Body of pancreas (tissue), 4 donors: ENCODE results near the gene YKT6. TPM values are rescaled to one million over a fixed set of nuclear protein-coding genes. Genes with fewer than 3 reads are reported as not detected.
"Not testable (repeated sequence)": the region's sequence is repeated elsewhere in the genome, so short reads cannot be mapped to it uniquely, and the experiment has no call there.

ENCODE experiments used
- ATAC-seq: fragments of 150-250 bp; one replicate; pipeline ENCODE4 v1.9.1; 2016
- DNase-seq, 4 donors: peaks; one replicate each; pipeline ENCODE4 v3.0.0-alpha.2; 2019
- H3K27ac ChIP-seq, 4 donors: fragments of 200-600 bp; sonication (generic); 1 replicate in 3 of 4; 2 replicates in 1 of 4; pipeline versions ENCODE4 v1.5.1 to v1.6.1; 2016 to 2019; ENCODE audit warnings: mild to moderate bottlenecking in 1 of 4, mixed read lengths in 1 of 4, moderate library complexity in 1 of 4
- H3K27me3 ChIP-seq, 2 donors: fragments of 200-600 bp; sonication (generic); one replicate each; pipeline ENCODE4 v1.6.0; 2016; ENCODE audit warnings: mild to moderate bottlenecking in 1 of 2
- H3K36me3 ChIP-seq, 2 donors: fragments of 200-600 bp; sonication (generic); replicated peaks in 1 of 2; 2 replicates each; pipeline ENCODE4 v1.5.1; 2016; ENCODE audit warnings: low read depth in 2 of 2; ENCODE audit not compliant: insufficient read depth in 1 of 2
- H3K4me1 ChIP-seq: fragments of 200-600 bp; sonication (generic); one replicate; pipeline ENCODE4 v1.6.0; 2016
- H3K4me3 ChIP-seq, 2 donors: fragments of 200-600 bp; sonication (generic); 1 replicate in 1 of 2; 2 replicates in 1 of 2; pipeline ENCODE4 v1.5.1; 2016 to 2019
- H3K9me3 ChIP-seq, 3 donors: fragments of 200-600 bp; sonication (generic); 1 replicate in 2 of 3; 2 replicates in 1 of 3; pipeline ENCODE4 v1.5.1; 2016
- CTCF ChIP-seq, 7 experiments: fragments of 450-650 bp in 4 of 7; fragments of 200-600 bp in 3 of 7; sonication (generic) in 3 of 7; IDR thresholded peaks; one replicate each; pipeline ENCODE4 v1.5.1; 2016 to 2019; ENCODE audit warnings: antibody characterized with exemption in 7 of 7
- POLR2A ChIP-seq, 3 donors: fragments of 450-650 bp; IDR thresholded peaks; one replicate each; pipeline ENCODE4 v1.6.1; 2016; ENCODE audit warnings: antibody characterized with exemption in 3 of 3, mild to moderate bottlenecking in 2 of 3
- WGBS, 2 donors: methylation state at CpG; one replicate each; pipeline ENCODE4 v1.1.5; 2017; 5-methylcytosine and 5-hydroxymethylcytosine counted together
- intact Hi-C: fragments of 100-400 bp; cut with DNase I; formaldehyde crosslinking; loops from one replicate; pipeline ENCODE4 v1.15.1; 2023
- total RNA-seq, 2 donors: library from RNA; depleted of rRNA; stranded (reverse); fragments of >200 nt; gene quantifications; one replicate each; pipeline ENCODE4 v1.1.0, GENCODE V29; 2016

YKT6 gene
- total RNA-seq, 2 donors from 2014 or later, result 37.6 to 55.4 TPM

GRCh38 chr7:44172352-44172751, 28.4 kb upstream of the YKT6 start:
- DNase-seq, result no peak
- intact Hi-C loops, result no loop called here
- H3K36me3 ChIP-seq, result no peaks in the 10 kb centered on the region

GRCh38 chr7:44172803-44173424, 27.9 kb upstream of the YKT6 start:
- Histone ChIP-seq H3K4me3 (no peak overlapping the region), H3K9me3 (no peaks in the 10 kb centered on the region), H3K36me3 (no peaks in the 10 kb centered on the region), H3K4me1 (no peaks in the 10 kb centered on the region), H3K27ac (no peak overlapping the region), H3K27me3 (no peaks in the 10 kb centered on the region)
- intact Hi-C loops, result no loop called here
- TF ChIP-seq POLR2A (IDR thresholded peaks at IDR 0.05) (no peak), CTCF (IDR thresholded peaks at IDR 0.05) (no peak)
- DNase-seq, result no peak
- WGBS, 2 donors, result 69 to 79% methylated on average over 6 of the region's 6 CpGs
- ATAC-seq, result no peak

More at GRCh38 chr7:44172352-44172751, 28.4 kb upstream of the YKT6 start:
- ATAC-seq, result no peak
- Histone ChIP-seq H3K4me3 (no peak overlapping the region), H3K27me3 (no peaks in the 10 kb centered on the region), H3K27ac (no peak overlapping the region), H3K4me1 (no peaks in the 10 kb centered on the region), H3K9me3 (no peaks in the 10 kb centered on the region)
- TF ChIP-seq CTCF (IDR thresholded peaks at IDR 0.05) (no peak), POLR2A (IDR thresholded peaks at IDR 0.05) (no peak)

- Histone ChIP-seq H3K27ac (no peak overlapping the region), H3K27me3 (no peaks in the 10 kb centered on the region), H3K36me3 (no peaks in the 10 kb centered on the region), H3K4me3 (no peak overlapping the region), H3K4me1 (no peaks in the 10 kb centered on the region), H3K9me3 (no peaks in the 10 kb centered on the region)
- ATAC-seq, result no peak
- TF ChIP-seq POLR2A (IDR thresholded peaks at IDR 0.05), result no peak
- TF ChIP-seq CTCF (IDR thresholded peaks at IDR 0.05), result no peak
- DNase-seq, result no peak
- 43 to 44% methylated on average over 3 of the region's 3 CpGs for WGBS, 2 donors
- intact Hi-C loops, result no loop called here
Measured at GRCh38 chr7:44173911-44174693, 26.7 kb upstream of the YKT6 start.

GRCh38 chr7:44174694-44174948, 26.2 kb upstream of the YKT6 start:
- H3K4me3 ChIP-seq, H3K27ac ChIP-seq, ATAC-seq, H3K27me3 ChIP-seq, H3K4me1 ChIP-seq, H3K36me3 ChIP-seq, H3K9me3 ChIP-seq, DNase-seq, intact Hi-C loops: not testable (repeated sequence)
- WGBS, 2 donors, result 0 to 24% methylated on average over 1 of the region's 1 CpG

GRCh38 chr7:44175730-44176129, 25.0 kb upstream of the YKT6 start:
- no peaks in the 10 kb centered on the region for H3K36me3 ChIP-seq
- intact Hi-C loops, result no loop called here
- DNase-seq (no peak), ATAC-seq (no peak)
- no peaks in the 10 kb centered on the region for H3K27me3 ChIP-seq
- no peaks in the 10 kb centered on the region for H3K4me1 ChIP-seq
- H3K9me3 ChIP-seq, result no peaks in the 10 kb centered on the region
- WGBS, 2 donors, result 45 to 76% methylated on average over 3 of the region's 3 CpGs
- no peak for TF ChIP-seq POLR2A (IDR thresholded peaks at IDR 0.05)
- no peak for TF ChIP-seq CTCF (IDR thresholded peaks at IDR 0.05)
- H3K4me3 ChIP-seq, result no peak overlapping the region
- H3K27ac ChIP-seq, result no peak overlapping the region
